UCSD-AML1 (cell line): Measurements from ENCODE around the gene SPINK1.
A peak's percentile ranks its signal among the peaks of the same experiment; 100 is the strongest.
"Not testable (repeated sequence)": the region's sequence is repeated elsewhere in the genome, so short reads cannot be mapped to it uniquely, and the experiment has no call there.

Source experiments
- DNase-seq: peaks from one replicate; lab custom pipeline; 2025; ENCODE audit not compliant: unreplicated experiment; lab: John Stamatoyannopoulos, UW

SPINK1 gene

GRCh38 chr5:147831465-147831864, at the start of gene SPINK1:
Gene SPINK1 (minus strand): TSS chr5:147831671. CDS start chr5:147831577, 94 bp downstream.
- DNase-seq: no peak

GRCh38 chr5:147880487-147880886, 49.0 kb upstream of the SPINK1 start:
- no peak for DNase-seq

GRCh38 chr5:147879784-147880183, 48.3 kb upstream of the SPINK1 start:
- no peak for DNase-seq

DNA sequence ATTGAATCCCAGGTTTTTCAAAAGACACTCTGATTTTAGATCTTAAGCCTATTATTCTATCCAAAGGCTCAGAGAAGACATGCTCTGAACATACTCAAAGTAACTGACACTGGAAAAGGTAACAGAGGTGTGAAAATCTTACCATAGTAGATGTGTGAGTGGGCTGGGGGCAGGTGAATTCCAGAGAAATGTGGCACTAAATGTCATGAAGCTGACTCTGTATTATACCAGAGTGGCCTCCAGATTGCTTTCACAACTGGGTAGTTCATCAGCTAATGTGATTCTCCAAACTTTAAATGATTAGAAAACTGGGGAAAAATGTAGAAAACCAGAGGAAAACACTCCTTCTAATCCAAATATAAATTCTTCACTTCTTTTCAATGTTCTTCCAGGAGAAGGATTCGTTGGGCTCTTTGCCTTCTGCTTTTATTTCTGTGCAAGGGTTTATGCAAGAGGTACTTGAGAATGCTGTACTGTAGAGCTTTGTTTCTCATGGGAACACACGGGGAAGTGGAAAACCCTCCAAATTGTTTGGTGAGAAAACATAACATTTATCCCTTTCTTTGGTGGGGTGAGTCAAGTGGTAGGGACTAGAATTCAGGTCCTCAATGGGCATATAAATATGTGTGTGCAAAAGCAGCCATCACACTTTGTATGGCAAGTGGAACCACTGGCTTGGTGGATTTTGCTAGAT, 46.7 kb upstream of the SPINK1 start, which contains the start of gene SCGB3A2:
Gene SCGB3A2, plus strand, starts transcription at position 646 of the 694 bp plus-strand sequence. CDS start 93 bp downstream, outside the sequence.
- no peak for DNase-seq

- no peak for DNase-seq
These were observed 45.2 kb upstream of the SPINK1 start for GRCh38 chr5:147876626-147877025.

DNA sequence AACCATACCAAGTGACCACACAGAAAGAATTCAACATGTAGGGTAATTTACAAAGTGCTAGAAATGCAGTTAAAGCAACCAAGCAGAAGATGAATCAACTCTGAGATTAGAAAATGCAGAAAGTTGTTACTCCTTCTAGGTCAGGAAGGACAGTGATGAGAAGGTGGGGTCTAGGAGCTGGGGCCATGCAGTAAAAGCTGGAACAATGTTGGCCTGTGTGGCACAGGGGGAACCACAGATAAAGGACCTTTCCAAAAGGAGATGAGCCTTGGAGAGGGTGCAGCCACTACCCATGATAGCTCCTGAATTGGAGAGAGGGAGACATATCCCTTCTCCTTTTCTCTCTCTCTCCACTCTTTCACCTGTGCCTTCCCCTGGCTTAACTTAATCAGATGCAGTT, 44.7 kb upstream of the SPINK1 start:
- DNase-seq: no peak

DNA sequence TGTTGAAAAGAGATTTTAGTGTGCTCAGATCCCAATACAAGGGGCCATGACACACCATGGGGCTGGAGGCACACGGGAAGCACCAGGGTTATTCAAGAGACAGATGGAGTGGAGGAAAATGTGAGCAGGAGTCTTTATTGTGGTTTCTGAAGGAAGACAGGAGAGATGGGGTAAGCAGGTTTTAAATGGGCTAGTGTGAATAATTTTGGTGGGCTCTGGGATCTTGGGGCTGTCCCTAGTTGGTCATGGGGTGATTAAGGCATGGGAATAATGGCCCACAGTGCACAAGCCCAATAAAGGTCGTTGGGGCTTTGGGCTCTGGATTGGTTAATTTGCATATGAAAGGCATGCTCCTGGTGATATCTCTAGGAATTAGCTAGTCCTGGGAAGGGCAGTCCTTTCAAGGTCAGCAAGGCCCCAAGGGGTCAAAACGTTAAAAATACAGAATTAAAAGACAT, 43.5 kb upstream of the SPINK1 start:
- no peak for DNase-seq

GRCh38 chr5:147874118-147874875, 42.8 kb upstream of the SPINK1 start:
- not testable (repeated sequence) for DNase-seq

DNA sequence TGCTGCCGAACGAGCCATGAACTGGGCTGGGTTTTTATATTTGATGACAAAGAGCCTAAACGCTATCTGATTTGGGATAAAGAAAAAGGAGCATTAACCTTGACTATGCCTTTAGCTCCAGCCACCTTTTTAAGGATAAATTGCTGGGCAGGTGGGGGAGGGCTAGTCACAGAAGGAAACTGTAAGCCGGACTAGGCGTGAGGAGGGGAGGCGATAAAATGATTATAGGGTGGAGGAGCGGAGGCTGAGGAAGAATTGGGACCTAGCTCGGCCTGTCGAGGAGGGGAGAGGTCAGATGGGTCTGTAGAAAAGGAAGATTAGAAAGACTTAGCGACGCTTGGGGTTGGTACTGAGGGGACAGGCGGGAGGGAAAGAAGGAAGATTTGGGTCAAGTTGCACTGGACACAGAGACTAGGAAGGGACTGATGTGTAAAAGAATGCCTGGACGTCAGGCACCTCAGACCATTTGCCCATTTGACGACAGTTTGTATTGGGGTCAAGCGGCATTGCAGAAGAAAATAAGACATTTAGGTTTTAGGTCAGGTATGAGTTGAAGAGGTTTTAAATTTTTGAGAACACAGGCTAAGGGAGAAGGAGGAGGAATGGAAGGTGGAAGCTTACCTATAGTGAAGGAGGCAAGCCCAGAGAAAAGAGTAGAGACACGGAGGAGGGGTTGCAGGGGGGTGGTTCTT, 41.4 kb upstream of the SPINK1 start:
- not testable (repeated sequence) for DNase-seq

- not testable (repeated sequence) for DNase-seq
These were observed 40.6 kb upstream of the SPINK1 start for GRCh38 chr5:147871980-147872549.

- DNase-seq: not testable (repeated sequence)
These were observed 38.4 kb upstream of the SPINK1 start for GRCh38 chr5:147869892-147870291.

DNA sequence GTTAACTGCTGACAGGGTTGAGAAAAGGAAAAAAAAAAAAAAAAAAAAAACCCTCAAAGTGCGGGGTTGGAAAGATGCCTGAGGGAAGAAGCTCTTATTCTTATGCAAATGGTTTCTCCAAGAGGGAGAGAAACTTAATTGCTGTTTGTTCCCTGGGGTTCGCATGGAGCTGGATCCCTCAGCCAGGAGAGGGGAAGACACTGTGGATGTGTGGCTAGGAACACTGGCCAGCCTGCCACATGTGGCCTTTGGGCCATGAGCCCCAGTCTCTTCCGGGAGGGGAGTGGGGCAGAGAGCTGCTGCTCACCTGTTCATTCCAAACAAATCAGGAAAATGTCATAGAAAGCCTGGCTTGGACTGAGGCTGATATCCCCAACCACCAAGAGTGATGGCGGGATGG, 37.6 kb upstream of the SPINK1 start:
- no peak for DNase-seq

- no peak for DNase-seq
These were observed 32.1 kb upstream of the SPINK1 start for GRCh38 chr5:147863454-147864158.

- no peak for DNase-seq
These were observed 29.2 kb upstream of the SPINK1 start for GRCh38 chr5:147860641-147861025.

DNA sequence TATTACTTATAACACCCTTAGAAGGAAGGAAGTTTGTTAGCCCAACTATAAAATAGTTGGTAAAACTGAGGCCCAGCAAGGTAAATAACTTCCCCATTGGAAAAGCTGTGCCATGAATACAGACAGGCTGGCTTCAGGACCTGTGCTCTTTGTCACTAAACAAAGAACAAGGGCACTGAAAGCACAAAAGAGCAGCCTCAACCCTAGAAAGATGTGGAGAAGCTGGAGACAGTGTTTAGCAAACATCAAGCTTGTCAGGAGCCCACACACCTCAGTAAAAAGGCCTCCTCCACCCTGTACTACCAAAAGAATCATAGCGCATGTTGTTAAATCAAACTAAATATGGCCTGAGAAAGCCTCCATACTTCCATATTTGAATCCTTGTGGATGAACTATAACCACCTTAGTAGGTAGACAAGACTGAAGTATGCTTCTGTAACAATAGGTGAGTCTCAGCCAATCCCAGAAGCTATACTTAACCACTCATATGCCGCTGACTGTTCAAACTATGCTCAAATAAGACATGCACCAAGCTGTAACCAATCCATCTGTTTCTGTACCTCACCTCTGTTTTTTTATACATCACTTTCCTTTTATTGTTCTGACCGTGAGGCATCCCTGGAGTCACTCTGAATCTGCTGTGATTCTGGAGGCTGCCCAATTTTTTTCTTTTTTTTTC, 28.6 kb upstream of the SPINK1 start:
- DNase-seq: no peak

GRCh38 chr5:147858565-147858964, 27.1 kb upstream of the SPINK1 start:
- no peak for DNase-seq

GRCh38 chr5:147857302-147858129, 26.0 kb upstream of the SPINK1 start:
- peak; percentile 27 for DNase-seq

DNA sequence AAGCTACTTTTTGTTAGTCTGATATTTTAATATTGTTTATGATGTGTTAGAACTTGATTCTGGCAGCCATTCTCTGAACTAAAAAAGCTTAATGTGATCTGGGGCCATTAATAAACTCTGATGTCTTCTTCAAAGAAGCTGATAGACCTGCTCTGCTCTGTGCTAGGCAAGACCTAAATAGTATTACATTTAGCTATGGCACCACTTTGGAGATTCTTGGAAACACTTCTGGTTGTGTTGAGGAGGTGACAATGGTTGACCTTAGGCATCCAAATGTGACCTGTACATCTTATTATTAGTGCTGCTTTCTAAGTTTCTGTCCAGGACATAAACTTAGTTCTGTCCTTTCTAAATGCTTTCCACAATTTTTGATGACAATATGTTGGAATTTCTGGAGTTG, 25.3 kb upstream of the SPINK1 start:
- DNase-seq: no peak

DNA sequence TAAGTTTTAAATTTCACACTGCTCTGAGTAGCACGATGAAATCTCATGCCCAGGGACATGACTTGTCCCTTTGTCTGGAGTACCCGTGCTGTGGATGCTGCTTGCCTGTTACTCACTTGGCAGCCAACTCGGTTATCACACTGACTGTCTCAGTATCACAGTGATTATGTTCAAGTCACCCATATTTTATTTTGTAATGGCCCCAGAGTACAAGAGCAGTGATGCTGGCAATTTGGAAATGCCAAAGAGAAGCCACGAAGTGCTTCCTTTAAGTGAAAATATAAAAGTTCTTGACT, 24.3 kb upstream of the SPINK1 start:
- DNase-seq: no peak
